Stimulated activated CD8-positive, alpha-beta memory T cell treated with anti-CD3 and anti-CD28 coated beads, Interleukin-7, amount 100 ng/mL, for 1 hour (primary cell): ENCODE data around the gene STOML1.

Experiments used
- DNase-seq, 2 donors: peaks; one replicate each; pipeline ENCODE4 v3.0.0-alpha.2; 2020; ENCODE audit warnings: low read depth in 2 of 2

Gene STOML1, protein sequence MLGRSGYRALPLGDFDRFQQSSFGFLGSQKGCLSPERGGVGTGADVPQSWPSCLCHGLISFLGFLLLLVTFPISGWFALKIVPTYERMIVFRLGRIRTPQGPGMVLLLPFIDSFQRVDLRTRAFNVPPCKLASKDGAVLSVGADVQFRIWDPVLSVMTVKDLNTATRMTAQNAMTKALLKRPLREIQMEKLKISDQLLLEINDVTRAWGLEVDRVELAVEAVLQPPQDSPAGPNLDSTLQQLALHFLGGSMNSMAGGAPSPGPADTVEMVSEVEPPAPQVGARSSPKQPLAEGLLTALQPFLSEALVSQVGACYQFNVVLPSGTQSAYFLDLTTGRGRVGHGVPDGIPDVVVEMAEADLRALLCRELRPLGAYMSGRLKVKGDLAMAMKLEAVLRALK

DNA sequence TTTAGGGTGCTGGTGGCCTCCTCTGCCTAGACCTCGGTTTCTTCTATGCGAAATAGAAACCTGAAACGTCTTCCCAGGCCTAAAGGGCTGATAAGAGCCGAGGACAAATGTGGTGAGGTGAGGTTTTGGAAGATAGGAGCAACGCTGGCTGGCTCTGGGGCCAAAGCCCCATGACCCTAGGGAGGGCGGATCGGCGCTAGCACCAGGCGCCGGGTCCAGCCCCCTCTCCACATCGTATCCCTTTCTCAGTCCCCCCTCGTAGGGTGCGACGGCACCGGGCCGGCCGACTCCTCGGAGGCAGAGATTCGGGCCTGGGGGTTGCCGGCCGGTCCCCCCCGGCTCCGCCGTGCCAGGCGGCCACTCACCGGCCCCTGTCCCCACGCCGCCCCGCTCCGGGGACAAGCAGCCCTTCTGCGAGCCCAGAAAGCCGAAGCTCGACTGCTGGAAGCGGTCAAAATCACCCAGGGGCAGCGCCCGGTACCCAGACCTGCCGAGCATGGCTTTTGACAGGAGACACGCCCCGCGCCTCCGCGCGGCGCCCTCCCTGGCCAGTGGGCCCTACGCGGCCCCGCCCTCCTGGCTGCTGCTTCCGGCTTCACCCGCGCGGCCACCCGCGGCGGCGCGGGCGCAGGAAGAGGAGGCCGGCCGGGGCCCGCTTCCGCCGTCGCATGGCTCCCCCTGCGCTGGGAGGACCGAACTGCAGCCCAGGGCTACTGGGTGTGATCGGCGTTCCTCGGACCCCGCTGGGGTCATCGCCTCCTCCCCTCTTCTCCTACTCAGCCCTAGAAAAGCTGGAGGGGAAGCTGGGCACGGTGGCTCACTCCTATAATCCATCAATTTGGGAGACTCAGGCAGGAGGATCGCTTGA is at the start of gene STOML1:
Gene STOML1, minus strand, starts transcription at position 570 of the 868 bp plus-strand sequence. Its CDS starts 72 bp downstream, at position 498.
- peak; percentile 85 to 95 for DNase-seq

DNA sequence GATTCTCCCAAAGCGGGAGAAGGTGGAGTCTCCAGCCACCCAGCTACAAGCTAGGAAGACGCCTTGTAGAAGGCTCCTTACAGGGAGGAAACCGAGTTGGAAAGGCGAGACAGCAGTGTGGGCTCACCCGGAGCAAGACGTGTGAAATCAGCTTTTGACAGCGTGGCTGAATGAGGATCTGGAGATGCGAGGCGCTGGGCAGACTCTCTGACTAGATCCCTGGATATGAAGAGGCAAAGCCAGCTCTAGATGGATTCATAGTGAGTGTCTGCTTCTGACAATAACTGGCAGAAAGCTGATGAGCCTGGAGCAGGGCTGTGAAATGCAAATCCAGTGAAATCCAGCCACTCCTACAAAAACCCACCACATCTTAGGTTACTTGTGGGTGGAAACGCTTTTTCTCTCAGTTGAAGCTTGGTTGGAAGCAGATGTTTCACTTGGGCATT is 49.2 kb upstream of the STOML1 start:
- no peak for DNase-seq

DNA sequence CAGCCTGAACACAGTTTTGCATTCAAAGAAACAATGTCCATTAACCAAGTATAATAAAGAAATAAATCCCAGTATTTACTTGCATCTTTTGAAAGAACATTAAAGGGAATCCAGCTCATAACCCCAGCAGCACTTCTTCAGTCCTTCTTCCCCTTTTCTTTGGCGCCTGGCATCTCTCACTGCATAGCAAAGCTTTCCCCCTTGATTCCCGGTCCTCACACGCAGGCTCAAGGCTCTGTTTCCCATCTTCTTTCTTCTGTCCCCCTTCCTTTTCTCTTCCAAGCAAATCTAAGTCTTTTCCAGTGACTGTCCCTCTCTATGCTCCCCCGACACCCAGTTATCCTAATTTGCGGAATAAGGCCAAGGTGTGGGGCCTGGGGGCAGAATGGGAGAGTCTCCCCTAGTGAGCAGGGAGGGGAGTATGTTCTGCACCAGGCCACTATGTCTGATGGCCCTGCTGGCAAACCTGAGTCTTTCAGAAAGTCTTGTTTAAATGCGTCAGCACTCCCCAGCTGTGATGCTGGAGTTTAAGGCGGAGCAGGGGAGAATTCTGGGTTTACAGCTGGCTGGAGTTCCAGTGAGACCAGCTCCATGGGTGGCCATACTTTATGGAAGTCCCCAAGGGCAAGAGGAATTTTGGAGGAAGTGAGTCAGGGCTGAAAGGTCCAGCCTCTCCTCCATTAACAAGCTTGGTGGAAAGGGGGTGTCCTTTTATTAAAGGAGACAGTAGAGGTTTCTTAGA is 48.2 kb upstream of the STOML1 start:
- DNase-seq: no peak

DNA sequence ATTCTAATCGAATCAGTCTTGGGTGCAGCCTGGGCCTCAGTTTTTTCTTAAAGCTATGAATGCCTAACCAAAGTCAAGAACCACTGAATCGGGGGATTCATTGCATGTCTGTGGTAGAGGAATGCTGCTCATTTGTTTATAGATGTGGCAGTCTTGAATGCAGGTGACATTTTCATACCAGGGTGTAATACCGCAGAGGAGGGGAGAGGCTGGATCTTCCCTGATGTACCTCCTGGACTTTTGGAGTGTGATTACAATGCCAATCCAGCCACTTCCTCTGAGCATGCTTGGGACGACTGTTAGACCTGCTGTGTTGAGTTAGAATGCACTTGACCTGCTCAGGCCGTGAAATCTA is 47.5 kb upstream of the STOML1 start:
- no peak for DNase-seq

DNA sequence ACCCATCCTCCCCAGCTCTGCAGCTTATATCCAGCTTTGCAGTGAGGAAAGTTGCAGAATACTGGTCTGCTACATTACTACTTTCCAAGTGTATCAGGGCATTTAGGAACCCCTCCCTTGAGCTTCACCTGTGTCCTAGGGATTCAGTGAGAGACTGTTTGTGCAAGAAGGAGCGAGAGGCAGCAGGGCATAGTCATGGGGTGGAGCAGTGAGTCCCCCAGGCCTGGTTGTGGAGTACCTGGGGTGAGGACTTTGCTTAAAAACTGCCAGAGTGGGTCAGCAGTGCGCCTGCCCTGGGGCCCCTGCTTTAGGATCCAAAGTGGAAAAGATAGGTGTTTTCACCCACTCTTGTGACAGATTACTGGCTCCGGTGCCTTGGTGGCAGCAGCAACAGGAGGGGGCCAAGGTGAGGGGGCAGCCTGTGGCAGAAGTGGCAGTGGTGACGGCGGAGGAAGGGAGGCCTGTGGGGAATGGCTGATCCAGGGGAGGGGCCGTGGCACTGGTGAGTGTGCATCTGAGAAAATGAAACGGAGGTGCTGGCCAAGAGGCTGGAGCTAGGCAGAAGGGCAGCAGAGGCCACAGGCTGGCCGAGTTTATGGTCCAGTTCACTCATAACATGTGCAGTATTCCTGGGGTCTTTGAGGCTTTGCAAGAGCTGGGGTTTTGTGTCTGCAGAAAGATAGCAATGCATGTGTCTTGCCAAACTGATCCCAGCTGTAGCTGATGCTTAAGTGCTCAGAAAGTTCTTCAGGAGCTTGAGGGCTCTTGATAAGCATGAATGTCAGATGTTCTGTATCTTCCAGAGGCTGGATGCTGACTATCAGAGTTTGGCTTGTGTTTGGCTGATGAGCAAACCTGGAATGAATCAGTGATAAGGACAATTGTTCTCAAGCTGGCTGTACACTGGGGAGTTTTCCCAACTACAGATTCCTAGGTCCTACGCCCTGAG is 46.9 kb upstream of the STOML1 start:
- no peak for DNase-seq

DNA sequence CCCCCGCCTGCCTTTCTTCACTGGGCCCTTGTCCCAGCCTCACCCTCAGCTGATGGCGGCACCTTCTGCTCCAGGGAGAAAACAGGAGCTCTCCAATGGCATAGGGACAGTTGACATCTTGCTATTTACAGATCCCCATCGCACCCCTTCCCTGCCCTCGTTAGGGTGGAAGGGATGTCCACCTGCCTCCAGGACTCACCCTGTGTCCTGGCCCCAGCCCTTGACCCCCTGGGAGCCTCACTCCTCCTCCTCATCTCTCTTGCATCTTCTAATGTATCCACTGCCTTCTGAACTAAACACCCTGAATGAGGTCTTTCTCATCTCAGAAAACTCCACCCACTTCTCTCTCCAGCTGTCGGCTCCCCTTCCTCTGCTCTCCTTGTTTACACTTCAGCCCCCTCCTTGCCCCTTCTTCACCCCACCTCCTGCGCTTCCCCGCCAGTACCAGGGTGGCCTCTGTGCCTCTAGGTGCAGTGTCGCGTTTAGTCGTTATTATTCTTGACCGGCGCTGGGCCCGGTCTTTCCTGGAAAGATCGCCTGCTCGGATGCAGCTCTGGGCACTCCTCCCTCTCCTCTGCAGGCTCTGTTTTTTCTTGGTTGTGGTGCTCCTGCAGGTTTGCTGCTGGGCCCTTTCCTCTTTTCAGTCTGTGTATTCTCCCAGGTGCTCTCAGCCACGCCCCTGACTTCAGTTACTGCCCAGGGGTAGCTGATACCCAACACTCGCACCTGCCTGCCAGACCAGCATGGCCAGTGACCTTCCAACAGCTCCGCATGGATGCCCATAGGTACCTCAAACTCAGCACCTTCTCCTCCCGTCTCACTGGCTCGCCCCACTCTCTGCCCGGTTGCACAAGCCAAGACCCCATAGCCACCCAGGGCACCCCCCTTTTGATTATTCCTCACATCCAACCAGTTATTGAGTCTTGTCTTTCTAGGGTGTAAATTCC is 45.3 kb upstream of the STOML1 start:
- no peak for DNase-seq

DNA sequence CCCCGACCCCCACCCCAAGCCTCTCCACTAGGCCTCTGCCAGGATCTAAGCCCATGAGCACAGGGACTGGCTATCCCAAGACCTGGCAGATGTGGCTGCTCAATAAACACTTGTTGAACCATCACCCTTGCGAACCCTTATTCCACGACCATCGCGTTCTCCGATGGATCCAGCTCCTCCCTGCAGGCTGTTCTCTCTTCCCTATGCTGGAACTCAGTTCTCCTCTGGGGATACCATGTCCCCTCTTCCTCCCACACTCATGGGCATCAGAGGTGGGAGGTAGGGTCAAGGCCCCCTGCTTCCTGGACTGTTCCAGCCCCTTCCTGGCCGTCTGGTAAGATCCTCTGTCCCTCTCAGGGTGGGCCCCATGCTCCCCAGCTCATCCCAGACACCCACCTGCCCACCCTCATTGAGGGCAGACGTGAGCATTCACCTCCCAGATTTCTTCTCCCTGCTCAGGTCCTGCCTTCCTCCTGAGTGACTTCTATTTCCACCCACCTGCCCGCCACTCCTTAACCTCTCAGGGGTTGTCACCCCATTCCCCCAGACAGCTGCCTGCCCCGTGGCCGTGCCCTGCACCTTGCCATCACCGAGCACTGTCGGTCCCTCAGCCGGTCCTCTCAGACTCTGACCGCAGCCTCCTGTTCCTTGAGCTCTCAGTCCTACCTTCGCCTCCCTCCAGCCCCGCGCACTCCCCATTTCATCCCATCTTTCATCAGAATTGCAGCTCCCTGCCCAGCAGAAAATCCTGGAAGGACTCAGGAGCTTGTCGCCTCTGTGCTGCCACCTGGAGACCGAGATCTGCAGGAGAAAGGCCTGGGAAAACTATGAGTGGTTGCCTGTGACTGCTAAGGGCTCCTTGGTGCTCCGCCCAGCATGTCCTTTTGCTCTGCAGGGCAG is 44.4 kb upstream of the STOML1 start:
- DNase-seq: no peak

DNA sequence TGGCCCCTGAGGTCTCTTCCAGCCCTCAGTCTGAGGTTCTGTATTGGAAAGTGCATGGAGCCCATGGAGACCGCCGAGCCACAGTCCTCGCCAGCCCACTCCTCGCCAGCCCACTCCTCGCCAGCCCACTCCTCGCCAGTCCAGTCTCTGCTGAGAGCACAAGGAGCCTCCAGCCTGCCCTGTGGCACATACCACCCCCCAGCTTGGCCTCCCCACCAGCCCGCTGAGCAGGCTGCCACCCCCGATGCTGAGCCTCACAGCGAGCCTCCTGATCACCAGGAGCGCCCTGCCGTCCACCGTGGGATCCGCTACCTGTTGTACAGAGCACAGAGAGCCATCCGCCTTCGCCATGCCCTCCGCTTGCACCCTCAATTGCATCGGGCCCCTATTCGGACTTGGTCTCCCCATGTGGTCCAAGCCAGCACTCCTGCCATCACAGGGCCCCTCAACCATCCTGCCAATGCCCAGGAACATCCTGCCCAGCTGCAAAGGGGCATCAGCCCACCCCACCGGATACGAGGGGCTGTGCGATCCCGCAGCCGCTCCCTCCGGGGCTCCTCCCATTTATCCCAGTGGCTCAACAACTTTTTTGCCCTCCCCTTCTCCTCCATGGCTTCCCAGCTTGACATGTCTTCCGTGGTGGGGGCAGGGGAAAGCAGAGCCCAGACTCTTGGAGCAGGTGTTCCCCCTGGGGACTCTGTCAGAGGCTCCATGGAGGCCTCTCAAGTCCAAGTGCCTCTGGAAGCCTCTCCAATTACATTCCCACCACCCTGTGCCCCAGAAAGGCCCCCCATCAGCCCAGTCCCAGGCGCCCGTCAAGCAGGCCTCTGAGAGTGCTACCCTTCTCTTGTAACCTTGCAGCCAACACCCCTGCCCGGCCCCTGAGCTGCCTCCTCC is 43.3 kb upstream of the STOML1 start:
- DNase-seq: no peak

DNA sequence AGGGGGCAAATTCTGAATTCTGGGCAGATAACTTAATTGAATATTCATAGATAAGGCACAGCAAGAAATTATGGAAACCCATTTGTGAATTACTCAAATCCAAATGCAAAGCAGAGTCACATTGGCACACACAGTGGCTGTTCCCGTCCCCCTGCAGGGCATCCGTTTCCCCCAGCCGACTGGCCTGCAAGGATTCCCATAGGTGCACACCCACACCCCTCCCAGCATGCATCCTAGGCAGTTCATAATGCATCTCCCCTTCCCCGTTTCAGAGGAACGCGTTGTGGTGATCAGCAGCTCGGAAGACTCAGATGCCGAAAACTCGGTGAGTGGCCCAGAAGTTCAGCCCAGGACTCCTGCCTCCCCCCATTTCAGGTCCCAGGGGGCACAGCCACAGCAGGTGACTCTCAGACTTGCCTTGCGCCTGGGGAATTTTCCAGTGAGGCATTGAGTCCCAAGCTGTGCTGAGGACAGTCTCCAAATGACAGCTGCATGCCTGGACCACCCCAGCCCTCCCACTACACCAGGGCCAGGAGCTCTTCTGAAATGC is 42.2 kb upstream of the STOML1 start:
- DNase-seq: no peak

DNA sequence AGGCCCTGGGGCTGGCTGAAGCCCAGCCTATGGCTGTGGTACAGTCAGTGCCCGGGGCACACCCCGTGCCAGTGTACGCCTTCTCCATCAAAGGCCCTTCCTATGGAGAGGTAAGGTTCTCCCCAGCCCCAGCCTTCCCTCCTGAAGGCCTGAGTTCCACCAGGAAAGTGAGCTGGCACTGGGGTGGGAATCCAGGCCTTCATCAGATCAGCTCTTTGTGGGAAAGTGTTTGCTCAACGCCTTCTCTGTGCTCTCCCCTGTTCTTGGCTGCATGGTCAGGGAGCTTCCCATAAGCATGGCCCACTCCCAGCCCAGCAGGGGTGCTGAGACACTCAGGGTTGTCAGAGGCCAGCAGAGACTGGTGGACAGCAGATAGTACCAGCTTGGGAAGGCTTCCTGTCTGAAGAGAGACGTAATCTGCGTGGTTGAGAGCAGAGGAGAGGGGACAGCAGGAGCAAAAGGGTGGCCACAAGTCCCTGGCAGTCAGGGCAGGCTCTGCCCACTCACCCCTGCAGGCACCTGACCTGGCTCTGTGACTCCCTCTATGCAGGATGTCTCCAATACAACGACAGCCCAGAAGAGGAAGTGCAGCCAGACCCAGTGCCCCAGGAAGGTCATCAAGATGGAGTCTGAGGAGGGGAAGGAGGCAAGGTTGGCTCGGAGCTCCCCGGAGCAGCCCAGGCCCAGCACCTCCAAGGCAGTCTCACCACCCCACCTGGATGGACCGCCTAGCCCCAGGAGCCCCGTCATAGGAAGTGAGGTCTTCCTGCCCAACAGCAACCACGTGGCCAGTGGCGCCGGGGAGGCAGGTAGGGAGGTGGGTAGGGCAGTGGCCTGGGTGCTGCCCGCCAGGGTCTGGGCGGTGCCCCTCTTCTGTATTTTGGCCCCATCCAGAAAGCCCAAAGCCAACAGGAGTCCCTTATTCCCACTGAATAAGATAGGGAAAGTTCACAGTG is 40.8 kb upstream of the STOML1 start:
- DNase-seq: no peak

DNA sequence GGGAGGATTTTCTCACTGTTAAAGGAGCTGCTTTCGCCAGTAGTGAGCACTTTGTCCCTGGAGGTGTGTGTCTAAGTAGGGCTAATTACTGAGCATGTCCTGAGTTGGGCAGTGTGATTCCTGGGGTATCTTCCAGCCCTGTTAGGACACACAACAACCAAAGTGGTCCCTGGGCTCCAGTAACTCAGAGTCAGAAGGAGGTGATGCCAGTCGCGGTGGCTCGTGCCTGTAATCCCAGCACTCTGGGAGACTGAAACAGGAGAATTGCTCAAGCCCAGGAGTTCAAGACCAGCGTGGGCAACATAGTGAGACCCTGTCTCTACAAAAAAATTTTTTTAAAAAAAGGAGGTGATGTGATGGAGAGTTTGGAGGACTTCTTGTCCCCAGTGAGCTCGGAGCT is 40.0 kb upstream of the STOML1 start:
- no peak for DNase-seq

DNA sequence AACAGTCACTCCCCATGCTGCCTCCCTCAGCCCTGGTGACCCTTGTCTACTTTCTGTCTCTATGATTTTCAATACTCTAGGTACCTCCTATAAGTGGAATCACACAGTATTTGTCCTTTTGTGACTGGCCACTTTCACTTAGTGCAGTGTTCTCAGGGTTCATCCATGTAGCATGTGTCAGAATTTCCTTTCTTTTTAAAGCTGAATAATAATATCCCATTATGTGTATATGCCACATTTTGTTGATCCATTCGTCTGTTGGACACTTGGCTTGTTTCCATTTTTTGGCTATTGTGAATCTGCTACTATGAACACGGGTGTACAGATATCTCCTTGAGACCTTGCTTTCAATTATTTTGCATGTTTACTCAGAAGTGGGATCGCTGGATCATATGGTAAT is 36.6 kb upstream of the STOML1 start:
- no peak for DNase-seq

DNA sequence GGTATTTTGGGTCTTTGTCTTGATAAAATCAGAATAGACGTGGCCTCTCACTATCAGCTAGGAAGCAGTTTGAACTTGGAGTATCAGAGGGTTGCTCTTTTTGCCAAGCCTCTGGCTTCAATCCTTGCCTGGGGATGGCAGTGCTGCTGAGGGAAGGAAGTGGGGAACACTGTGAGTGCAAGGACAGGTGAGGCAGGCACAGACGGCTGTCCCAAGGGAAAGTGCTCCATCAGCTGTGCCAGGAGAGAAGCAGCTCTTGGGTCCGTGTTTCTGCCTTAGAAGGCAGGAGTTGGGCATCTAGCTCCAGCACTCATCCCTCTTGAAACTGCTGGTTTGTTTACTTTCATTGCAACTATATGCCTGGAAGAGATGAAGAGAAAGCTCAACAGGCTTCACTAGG is 35.6 kb upstream of the STOML1 start:
- DNase-seq: no peak

DNA sequence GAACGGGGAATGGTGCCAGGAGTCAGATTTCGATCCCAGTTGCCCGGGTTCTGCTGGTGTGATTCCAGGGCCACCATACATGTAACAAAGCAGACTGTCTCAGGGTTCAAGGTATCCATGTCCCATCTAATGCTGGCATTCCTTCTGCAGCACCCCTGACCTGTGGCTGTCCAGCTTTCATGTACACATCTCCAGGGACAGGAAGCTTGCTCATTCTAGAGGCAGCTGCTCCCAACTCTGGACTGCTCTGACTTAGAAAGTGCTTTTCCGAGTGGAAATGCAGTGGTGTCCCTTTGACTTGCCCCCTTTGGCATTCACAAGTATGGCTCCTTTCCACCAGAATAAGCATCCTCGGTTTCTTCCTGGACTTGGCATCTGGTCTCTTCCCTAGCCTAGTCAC is 33.3 kb upstream of the STOML1 start:
- no peak for DNase-seq

DNA sequence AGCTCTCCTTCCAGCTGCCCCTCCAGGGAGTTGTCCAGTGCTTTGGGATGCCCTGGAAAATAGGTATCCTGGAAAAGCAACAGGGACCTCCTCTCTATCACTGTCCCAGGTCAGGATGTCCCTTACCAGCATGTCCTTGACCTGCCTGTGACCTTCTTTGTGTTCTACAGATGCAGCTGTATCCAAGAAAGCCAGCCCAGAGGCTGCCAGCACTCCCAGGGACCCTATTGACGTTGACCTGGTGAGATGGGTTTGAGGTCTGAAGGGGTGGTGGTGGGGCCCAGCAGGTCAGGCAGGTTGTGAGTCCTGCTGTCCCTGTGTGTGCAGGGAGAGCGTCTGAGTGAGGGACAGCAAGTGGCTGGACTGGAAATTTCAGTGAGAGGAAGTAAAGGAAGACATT is 32.6 kb upstream of the STOML1 start:
- DNase-seq: no peak

DNA sequence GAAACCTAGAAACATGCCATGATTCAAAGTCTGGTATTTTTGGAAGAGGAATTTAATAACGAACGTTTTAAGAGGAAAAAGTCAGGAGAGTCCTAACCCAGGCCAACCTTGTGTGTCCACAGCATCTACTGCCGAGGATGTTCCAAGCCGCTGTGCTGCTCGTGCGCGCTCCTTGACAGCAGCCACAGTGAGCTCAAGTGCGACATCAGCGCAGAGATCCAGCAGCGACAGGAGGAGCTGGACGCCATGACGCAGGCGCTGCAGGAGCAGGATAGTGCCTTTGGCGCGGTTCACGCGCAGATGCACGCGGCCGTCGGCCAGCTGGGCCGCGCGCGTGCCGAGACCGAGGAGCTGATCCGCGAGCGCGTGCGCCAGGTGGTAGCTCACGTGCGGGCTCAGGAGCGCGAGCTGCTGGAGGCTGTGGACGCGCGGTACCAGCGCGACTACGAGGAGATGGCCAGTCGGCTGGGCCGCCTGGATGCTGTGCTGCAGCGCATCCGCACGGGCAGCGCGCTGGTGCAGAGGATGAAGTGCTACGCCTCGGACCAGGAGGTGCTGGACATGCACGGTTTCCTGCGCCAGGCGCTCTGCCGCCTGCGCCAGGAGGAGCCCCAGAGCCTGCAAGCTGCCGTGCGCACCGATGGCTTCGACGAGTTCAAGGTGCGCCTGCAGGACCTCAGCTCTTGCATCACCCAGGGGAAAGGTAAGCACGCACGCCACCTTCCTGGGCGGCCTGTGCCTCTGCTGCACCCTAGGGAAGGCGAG is 30.8 kb upstream of the STOML1 start:
- no peak for DNase-seq
